AG09319 (cell line): ENCODE data around the gene LRRC25.
"Not testable (repeated sequence)": the region's sequence is repeated elsewhere in the genome, so short reads cannot be mapped to it uniquely, and the experiment has no call there.

Source experiments
- DNase-seq: peaks from one replicate; pipeline ENCODE4 v3.0.0-alpha.2; 2010; ENCODE audit warnings: low read depth; ENCODE audit errors: extremely low read depth
- CTCF ChIP-seq: IDR thresholded peaks from 2 replicates; pipeline ENCODE4 v1.5.1; 2011; ENCODE audit warnings: low read depth, mild to moderate bottlenecking, inconsistent platforms, low read length, moderate library complexity

The LRRC25 gene

GRCh38 chr19:18349524-18350128, 47.8 kb downstream of the LRRC25 start:
- DNase-seq = no peak
- TF ChIP-seq CTCF = peak; percentile 92

GRCh38 chr19:18348818-18349339, 48.5 kb downstream of the LRRC25 start:
- DNase-seq = not testable (repeated sequence)

- TF ChIP-seq CTCF = no peak
- DNase-seq = no peak
These were observed 49.3 kb downstream of the LRRC25 start for GRCh38 chr19:18348171-18348570.

- no peak for TF ChIP-seq CTCF
- DNase-seq = no peak
These were observed 51.3 kb downstream of the LRRC25 start for GRCh38 chr19:18346091-18346490.

- no peak for TF ChIP-seq CTCF
- no peak for DNase-seq
These were observed 52.1 kb downstream of the LRRC25 start for GRCh38 chr19:18345296-18345695.

GRCh38 chr19:18344582-18344950, 52.9 kb downstream of the LRRC25 start:
- no peak for TF ChIP-seq CTCF
- no peak for DNase-seq

- no peak for DNase-seq
- no peak for TF ChIP-seq CTCF
These were observed 55.3 kb downstream of the LRRC25 start for GRCh38 chr19:18342090-18342632.
